ENCODE data around the gene TRABD2B.

Gene TRABD2B

DNA sequence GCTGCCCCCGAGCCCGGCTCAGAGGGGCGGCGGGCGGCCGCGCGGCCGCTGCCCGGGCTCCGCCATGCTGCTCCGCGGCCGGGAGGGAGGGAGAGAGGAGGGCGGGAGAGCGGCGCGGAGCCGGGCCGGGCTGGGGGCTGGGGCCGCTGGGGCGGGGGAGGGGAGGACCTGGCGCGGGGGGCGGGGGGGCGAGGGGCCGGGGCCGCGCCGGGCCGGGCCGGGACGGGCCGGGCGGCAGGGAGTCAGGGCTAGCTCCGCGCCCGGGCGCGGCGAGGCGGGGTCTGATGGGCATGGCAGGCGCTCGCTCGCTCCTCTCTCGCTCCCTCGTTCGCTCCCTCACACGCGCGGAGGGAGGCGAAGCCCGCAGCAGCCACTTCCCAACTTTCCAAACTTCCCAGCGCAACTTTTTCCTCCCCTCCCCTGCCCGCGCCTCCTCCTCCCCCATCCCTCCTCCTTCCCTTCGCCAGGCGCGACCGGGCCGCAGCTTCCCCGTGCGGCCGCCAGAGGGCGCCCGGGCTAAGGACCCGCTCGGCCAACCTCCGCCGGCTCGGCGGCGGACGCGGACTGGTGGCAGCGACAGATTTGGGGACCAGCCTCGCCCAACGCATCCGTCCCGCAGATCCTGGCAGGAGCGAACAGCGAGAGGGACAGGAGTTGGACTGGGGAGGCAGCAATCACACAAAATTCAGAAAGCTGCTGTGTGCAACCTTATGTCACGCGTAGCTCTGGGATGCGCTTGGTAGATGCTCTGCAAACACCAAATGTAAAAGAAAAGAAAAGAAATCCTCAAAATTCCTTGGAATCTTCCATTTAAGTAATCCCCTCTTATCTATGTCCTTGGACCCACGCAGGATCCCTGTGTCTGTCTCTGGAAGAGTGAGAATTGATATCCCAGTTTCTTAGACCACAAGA is at the start of gene TRABD2B:
TSS of gene TRABD2B (minus strand) at position 97 of the 912 bp plus-strand sequence.
- no peak for DNase-seq

DNA sequence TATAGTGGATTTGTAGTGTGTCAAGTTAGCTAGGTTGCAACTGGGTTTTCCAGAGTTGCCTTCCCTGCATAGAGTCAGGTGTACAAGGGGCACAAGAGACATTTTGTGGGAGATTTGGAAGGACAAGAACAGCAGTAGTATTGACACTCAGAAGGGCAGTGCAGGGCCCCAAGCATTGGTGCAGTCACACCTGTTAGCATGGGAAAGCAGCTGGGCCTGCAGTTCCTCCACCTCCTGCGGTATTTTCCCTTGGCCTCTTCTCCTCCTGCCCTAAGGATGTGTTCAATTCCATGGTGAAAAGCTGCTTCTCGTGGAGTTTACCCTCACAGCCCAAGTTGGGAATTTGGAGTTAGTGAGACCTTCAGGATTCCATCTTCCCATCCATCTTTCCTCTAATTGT is 47.1 kb upstream of the TRABD2B start:
- DNase-seq, result no peak

DNA sequence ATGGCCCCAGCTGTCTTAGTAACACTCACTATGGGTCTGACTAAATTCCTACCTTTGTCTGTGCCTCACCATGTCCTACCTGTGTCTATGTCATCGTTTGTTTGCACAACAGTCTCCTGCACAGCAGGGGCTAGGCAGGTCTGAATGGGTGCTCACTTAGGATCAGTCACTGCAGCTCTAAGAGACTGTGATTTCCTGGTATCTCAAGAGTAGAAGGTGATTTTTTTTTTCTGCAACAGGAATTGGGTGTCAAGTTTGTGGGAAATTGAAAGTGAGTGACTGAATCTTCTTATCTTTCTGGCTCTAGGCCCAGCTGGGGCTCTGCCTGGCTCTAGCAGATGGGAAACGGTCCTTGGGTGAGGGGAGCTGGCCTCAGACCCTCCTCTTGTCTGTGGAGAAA is 46.4 kb upstream of the TRABD2B start:
- DNase-seq, result no peak

DNA sequence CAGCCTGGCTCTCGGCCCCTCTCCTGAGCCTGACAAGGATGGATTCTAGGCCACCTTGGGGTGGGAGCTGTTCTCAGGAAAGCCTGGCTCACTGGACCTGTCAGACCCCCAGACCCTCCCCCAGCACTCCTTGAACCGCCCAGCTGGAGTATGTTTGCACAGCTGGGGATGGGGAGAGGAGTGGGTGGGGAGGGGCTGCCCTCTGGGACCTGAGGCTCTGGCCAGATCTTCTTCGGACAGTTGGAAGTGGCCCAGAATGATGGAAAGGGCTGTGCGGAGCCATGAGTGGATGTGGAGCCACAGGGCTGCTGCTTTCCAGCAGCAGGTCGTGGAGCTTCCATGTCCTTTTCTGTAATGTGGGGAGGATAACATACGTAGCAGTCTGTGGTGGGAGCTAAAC is 43.0 kb upstream of the TRABD2B start:
- DNase-seq, result no peak

DNA sequence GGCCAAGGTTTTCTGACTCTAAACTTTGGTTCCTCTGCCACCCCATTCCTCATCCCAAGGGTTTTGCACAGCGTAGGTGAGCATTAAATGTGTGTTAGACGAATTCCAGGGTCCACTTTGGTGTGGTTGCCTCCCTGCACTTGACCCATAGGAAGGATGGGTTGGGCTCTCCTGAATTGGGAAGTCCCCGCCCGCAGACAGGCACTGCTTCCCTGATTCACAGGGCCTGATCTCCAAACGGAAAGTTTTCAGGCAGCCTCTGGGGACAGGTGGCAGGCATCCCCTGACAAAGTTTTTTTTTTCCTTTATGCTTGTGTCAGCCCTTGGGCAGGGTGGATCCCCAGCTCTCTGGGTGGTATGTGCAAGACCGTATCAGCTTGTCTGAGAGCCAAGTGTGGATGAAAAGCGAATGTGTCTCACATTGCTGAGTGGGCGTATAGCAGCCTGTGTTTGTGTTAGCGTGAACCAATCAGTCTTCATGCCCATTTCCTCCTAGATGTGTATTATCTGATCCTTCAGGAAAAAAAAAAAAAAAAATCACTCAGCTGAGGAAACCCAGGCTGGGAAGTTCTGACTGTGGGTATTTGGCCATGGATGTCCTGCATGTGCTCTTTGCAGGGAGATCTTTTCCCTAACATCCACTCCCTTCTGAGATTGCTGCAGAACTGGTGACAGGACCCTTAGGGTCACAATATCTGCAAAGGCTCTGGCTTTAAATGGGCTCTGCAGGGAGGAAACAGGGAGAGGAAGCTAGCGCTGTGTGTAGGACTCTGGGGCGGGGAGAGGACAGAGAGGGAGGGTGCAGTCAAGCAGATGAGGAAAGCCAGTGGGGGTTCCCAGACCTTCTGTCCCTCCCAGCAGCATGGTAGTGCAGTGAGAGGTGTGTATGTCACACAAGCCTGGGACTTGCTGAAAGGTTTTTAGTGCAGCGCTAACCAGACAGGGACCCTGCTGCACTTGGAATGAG is 42.2 kb upstream of the TRABD2B start:
- DNase-seq, result no peak

DNA sequence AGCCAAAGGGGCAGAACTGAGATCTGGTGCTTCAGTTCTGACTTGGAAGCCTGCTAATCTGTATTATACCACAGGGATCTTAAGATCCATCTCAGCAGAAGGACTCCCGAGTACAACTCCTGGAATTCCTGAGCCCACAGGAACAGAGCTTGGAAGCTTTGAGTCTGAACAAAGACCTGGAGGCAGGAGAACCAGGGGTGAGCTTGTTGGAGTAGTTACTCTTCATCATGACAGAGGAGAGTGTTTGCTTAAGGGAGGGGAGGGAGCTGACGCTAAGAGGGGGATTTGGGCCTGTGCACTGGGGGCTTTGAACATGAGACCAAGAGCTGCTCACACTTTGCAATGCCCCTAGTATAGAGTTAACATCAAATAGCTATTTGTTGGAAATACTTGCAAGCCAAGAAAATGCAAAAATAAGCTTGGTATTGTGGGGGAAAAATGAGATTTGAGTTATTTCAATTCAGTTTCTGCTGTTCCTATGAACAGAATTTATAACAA is 41.1 kb upstream of the TRABD2B start:
- DNase-seq, result no peak

DNA sequence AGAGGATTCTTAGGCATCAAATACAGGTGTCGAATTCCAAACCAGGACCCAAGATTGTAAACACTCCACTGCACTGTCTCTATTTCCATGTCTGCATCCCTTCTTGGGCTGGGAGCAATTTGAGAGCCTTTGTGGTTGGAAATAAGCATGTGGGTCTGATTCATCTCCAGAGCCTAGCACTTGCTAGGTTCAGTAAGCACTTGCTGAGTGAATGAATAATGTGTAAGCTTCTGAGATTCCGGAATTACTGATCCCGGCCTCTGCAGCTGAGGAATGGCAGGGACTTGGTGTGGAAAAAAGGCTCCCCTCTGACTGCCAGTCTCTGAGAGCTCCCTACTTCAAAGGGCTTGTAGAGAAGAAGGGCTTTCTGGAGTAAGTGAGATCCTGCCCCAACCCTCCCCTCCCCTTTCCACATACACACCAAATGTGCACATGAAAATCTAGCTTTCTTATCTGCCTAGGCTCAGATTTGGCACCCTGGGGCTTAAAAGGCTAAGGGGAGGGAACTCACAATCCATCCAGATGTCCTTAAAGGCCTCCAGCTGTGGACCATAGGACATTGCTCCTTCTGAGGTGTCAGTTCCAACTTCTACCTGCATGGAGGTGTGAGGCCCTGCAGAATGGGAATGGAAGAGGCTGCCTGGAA is 39.6 kb upstream of the TRABD2B start:
- no peak for DNase-seq

DNA sequence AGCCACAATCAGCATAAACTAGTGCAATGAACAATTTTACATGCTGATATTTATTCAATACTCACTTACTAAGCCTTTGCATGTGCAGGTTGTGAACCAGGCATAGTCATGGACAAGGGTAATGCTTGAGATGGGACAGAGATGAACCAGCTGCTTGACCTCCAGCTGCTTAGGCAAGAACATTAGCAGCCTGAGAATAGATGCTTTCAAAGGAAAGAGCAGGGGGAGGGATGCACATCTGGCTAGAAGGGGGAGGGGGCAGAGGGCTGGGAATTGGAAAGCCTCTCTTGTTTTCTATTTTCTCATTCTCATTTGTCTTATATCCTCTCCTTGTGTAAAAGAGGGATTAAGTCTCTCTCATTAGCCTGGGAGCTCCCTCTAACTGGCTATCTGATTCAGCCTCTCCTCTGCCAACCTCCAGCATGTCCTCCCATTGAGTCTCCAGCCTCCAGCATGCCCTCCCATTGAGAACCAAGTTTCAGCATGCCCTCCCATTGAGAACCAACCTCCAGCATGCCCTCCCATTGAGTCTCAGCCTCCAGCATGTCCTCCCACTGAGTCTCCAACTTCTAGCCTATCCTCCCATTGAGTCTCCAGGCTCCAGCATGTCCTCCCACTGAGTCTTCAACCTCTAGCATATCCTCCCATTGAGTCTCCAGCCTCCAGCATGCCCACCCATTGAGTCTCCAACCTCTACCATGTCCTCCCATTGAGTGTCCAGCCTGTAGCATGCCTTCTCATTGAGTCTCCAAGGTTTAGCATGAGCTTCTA is 38.4 kb upstream of the TRABD2B start:
- DNase-seq, result no peak

DNA sequence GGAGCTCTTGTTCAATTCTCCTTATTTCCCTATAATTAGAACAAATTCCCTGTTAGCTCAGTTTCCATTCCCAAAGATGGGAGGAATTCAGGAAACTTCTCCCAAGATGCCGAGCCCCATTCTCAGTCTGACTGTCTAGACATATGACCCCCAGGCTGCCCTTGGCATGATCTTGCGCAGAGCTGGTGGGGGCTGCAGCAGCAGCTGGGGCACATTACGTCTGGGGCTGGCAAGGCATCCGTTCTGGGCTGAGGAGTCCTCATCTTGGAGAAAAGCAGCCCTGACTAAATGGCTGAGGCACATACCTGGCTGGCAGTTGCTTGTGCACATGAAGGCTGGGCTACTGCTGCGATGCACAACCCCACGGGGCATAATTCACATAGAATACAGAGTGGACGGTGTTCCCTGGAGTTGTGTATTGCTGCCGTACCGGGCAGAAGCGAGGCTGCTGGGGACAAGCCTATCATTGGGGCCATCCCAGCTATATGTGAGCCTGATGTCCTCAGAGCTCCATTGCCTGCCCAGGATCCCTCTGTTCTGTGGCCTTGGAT is 36.4 kb upstream of the TRABD2B start:
- DNase-seq, result no peak

DNA sequence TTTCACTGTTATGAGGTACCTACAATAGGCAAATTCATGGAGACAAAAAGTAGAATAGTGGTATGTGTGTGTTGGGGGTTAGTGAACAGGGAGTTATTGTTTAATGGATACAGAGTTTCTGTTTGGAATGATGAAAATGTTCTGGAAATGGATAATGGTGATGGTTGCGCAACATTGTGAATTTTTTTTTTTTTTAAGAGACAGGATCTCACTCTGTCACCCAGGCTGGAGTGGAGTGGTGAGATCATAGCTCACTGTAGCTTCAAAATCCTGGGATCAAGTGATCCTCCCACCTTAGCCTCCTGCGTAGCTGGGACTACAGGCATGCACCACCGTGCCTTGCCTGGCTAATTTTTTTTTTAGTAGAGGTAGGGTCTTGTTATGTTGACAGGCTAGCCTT is 34.5 kb upstream of the TRABD2B start:
- no peak for DNase-seq

DNA sequence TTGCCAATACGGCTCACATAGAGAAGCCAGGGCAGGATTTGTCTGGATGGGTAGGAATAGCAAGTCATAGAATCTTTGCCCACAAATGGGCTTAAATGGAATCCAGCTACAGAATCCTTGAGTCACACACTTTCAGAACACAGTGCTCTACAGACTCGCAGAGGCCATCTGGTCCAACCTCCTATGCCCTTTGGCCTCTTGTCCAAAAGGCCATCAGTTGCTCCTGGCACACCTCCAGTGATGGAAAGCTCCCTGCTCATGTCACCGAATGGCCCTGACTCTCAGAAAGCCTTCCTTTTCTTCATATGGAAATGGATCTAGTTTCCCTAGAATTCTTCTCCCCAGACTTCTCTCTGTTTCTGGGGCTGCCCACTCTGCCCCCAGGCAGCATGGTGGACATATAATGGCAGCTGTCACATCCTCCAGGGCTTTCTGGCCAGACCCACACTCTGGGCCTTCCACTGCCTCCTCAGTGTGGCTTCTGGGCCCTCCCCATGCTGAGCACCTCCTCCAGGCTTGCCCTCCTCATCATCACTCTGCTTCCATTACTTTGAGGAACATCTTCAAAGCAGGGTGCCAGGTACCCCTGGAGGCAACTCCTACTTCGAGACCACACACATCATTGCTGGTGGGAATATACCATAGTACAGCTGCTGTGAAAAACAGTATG is 33.6 kb upstream of the TRABD2B start:
- no peak for DNase-seq

DNA sequence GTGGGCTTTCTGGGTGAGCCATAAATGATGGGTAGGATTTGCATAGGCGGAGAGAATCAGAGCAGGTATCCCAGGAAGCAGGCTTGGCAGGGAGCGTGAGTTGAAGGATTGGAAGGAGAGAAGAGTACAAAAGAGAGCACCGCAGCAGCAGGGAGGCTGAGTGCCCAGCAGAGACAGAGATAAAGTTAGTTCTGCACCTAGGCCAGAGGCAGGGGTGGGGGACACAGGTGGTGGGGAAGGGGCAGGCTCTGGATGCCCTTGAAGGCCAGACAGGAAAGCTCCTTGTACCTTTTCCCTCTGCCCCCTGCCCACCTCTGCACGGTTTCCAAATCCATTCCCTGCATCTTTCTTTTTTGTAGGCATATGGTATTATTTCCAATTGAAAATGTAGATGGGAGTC is 33.0 kb upstream of the TRABD2B start:
- DNase-seq, result no peak

DNA sequence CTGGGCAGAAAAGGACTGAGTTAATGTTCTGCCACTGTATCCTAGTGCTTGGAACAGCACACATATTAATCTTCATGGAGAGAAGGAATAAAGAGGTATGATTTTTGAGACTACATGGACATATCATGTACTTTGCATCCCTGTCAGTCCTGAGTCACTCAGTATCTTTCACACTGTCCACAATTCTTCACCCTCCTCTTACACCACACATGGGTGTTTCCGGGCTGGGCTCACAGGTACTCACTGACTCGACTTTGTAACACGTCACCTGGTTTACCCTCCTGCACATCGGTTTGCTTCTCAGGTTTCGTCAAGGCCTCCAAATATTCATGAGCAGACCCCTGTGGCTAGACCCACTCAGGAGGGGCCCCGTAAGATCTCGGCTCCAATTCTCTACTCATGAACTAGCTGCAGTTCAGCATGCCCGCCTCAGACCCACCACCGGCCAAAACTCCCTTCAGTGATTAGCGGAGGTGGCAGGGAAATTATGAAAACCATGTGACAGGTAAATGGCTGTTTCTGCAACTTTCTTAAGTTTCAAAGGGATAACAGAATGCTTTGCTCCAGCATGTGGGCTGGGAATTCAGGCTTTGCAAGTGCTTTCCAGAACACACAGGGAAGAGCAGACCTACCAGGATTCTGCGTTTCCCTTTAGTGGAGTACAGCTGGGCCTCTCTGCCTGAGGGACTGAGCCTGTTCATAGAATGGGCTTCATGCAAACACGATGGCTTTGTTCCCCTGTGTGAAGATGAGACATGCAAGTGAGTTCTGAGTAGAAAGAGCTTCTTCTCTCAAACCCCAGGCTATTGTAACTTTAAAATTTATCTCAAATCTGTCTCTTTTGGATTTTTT is 31.3 kb upstream of the TRABD2B start:
- no peak for DNase-seq

DNA sequence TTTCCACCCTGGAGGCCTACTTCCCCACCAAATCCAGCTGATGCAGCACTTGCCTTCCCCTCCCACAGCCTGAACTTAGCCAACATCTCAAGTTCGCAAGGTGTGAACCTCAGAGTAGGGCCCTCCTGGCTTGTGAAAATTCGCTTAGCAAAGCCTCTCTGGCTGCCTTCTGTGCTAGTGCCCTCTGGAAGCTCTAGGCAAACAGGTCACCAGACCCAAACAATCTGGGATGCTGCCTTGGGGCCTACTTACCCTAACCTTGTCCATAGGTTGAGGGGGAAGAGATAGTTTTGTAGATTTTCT is 30.3 kb upstream of the TRABD2B start:
- DNase-seq, result no peak

DNA sequence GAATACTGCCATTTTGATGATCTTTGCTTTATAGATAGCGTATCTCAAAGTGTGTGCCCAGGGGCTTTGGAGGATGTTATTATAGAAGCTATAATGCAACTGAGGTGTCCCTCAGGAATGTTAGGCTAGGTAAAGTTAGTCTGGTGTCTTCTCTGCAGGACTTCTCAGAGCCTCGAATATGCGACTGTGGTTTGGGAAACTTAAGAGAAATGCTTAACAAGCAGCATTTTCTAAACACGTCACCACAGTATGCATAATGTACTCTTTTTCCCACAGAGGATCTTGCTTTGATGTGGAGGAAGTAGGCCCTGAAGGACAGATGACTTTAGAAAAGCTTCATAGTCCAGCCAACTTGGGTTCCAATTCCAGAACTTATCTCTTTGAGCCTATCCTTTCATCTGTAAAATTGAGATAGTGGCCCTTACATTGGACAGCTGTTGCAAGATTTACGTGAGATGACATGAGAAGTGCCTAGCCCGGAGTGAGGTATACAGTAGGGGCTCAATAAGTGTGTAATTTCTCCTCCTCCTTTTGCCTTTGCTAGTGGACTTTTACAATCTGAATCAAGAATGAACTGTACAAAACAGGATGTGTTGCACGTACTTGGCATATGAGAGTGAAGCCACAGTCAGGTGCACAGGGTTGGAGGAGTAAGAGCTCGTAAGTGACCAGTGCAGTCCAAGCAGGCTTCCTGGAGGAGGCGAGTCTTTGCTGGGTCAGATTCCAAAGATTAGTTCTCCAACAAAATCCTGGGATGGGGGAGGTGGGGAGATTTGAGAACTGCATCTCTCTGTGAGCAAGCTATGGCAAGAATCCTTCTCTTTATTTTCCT is 29.7 kb upstream of the TRABD2B start:
- no peak for DNase-seq

DNA sequence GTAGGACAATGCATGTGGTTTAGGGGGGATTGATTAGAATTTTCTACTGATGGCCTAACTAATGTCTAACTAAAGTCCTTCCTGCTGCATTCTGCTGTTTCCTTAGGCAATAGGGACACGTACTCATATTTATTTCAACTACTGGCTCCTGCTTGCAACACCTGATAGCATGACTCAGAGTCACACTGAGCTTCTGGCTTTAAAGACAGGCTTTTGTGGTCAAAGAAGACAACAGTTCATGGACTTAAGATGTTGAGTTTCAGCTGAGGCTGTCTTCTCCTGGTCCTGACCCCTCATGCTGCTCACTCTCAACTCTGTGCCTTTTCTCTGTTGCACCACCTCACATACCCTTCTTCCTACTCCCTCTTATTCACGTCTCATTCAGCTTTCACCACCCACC is 29.1 kb upstream of the TRABD2B start:
- DNase-seq, result no peak

DNA sequence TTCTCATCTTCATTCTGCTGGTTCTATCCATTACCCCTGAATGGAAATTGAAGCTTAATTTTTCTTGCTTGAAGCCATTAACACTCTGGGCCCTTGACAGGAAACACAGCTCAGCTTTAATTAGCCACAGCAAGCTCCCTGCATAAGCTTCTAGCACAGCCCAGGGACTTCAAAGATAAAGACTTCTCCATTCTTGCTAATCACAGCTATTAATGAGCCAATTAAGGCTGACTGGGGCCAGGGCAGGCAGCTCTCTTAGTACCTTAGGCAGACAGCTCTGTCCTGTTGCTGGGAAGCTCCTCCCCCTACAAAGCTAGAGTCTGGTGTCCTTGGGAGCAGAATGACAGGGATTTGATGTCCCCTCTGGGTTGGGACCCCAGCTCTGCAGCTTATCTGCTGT is 27.9 kb upstream of the TRABD2B start:
- no peak for DNase-seq

DNA sequence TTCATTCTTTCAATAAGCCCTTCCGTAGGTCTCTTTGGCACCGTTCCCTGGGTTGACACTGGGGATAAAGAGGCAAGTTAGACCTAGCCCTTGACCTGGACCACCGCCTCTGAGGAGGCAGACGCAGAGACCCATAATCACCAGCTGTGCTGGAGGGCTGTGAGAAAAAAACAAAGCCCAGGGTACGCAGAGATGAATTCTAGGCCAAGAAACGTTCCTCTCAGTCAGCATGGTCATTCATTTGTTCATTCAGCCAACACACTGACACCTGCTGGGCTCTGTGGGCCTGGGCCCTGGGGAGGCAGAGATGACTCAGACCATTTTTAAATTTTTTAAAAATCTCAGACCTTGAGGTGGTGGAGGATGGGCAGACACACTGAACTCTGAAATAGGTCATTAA is 26.3 kb upstream of the TRABD2B start:
- DNase-seq, result no peak

DNA sequence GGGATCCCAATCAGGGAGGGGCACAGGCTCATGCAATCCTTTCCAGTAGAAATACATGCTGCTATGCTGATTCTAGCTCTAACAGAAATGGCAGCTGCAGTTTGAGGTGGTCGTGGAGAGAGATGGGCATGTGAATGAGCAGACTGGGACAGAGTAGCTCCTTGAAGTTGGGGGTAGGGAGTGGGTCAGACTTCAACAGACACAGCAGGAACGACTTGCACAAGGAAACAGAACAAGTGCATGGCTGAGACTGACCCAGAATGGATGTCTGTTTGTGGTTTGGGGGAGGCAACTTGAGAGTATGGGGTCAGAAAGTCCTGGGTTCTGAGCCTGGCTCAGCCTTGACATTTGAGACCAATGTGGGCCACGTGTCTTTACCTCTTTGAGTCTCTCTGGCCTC is 25.1 kb upstream of the TRABD2B start:
- DNase-seq, result no peak

DNA sequence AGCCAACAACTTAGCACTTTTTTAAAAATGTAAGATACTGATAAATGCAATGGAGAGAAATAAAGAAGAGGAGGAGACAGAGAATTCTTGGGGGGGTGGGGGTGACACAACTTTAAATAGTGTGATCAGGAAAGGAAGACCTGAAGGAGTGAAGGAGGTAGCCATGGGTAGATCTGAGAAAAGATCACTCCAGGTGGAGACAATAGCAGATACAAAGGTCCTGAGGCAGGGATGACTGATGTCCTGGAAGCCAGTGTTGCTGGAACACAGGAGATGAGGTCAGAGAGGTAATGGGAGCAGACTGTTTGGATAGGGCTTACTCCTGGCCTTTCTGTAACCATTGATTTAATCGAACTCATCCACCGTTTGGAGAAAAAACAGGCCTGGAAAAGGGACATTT is 24.6 kb upstream of the TRABD2B start:
- no peak for DNase-seq
